GM12873 (cell line): Measurements from ENCODE around the gene ISY1.

Experiments
- TF ChIP-seq, protein P1 (sequence below): IDR thresholded peaks from 2 replicates; pipeline ENCODE4 v1.5.1; 2012; ENCODE audit warnings: low read depth, mild to moderate bottlenecking, moderate library complexity, low read length, control low read depth; ENCODE audit not compliant: insufficient read depth; ENCODE audit errors: missing control alignments

Gene ISY1

DNA sequence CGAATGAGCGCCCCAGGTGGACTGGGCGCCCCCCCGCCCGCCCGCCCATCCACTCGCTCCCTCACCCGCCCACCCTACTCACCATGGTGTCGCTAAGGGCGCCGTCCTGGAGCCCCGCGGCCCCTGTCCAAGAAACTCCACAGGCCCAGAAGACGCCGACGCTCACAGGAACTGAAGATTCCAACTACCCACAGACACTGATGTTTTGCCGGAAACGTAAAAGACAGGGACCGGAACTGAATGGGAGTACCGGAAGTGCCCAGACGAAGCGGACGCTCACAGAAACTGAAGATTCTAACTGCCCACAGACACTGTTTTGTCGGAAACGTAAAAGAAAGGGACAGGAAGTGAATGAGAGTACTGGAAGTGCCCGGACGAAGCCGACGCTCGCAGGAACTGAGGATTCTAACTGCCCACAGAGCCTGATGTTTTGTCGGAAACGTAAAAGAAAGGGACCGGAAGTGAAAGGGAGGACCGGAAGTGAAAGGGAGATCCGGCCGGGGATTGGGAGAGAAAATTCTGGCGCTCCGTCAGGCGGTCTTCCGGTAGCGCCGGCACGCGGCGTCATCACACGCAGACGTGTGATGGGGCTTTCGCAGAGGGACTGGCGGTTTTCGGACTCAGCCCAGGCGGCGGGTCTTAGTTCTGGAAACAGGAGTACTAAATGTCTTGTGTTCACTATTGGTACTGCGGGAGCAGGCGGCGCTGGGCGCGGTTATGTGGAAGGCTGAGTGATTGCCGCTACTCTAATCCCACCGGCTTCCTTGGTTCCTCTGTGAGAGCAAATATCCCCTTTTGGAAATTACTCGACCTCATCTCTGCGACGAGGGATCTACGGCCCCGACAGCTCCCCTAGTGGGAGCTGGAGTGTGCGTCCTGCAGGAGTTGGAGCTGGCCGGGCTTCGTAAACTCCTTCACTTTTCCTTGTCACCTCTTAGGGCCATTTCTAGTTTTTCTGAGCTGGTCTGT lies at the start of gene ISY1:
ISY1 (minus strand) TSS at position 173 of the 969 bp plus-strand sequence; CDS start at position 85, 88 bp downstream.
- TF ChIP-seq, protein P1, sequence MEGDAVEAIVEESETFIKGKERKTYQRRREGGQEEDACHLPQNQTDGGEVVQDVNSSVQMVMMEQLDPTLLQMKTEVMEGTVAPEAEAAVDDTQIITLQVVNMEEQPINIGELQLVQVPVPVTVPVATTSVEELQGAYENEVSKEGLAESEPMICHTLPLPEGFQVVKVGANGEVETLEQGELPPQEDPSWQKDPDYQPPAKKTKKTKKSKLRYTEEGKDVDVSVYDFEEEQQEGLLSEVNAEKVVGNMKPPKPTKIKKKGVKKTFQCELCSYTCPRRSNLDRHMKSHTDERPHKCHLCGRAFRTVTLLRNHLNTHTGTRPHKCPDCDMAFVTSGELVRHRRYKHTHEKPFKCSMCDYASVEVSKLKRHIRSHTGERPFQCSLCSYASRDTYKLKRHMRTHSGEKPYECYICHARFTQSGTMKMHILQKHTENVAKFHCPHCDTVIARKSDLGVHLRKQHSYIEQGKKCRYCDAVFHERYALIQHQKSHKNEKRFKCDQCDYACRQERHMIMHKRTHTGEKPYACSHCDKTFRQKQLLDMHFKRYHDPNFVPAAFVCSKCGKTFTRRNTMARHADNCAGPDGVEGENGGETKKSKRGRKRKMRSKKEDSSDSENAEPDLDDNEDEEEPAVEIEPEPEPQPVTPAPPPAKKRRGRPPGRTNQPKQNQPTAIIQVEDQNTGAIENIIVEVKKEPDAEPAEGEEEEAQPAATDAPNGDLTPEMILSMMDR: peak; percentile 87

DNA sequence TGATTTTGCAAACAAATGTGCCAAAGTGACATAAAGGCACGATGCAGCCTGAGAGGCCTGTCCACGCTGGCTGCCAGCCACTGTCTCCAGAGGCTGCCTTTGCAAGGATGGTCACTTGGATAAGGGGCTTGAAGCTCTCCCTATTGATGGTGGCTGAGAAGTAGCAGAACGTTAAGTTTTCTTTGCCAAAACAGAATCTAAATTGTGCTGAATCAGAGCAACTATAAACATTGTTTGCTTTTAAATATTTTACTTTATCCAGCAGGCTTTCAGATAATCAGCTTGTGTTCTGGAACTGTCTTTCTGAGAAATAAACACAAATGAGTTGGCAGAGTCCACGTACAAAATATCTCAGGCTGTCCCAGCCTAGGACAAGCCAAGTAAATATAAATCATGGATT lies 46.6 kb upstream of the ISY1 start:
- TF ChIP-seq, protein P1: no peak

DNA sequence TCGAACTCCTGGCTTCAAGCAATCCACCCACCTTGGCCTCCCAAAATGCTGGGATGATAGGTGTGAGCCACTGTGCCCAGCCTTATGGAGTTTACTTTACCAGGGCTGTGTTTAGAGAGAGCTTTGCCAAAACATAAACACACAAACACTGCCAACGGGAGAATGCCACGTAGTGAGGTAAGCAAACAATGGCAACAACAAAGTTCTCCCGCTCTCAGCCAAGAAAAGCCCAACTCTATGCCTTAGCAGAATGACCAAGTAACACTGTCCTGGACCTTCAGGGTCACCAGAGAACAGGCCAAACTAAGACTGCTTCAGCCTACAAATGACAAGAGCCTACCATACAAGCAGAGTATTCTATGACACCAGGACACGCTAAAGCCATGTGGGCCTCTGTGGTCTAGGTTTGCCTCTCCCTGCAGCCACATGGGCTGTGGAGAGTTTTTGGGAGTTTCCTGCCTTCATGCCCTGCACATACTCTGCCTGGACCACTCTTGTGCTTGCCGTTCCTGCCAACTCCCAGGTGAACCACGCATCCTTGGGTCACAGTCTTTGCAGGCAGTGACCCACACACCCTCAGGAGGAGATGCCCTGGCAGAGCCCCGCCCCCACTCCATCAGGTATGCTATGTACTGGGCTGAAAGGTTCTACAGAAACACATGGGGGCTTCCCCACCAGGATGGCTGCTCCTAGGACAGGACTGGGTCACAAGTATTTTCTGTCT lies 44.4 kb upstream of the ISY1 start:
- TF ChIP-seq, protein P1: no peak

DNA sequence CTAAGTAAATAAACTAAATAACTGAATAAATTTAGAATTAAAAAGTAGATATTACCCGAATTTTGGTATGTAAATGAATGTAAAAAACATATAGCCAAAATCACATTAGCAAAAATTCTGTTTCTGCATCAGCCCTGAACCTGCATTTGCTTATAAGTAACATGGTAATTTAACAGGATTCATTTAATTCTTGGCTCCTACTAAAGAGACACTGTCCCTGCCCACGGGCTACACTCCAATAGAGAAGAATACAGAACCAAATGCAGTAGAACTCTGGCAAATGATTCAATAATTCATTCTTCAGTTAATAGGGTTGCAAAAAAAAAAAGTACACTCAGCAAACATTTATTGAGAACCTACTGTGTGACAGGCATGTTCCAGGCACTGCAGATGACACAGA lies 43.6 kb upstream of the ISY1 start:
- TF ChIP-seq, protein P1: no peak

DNA sequence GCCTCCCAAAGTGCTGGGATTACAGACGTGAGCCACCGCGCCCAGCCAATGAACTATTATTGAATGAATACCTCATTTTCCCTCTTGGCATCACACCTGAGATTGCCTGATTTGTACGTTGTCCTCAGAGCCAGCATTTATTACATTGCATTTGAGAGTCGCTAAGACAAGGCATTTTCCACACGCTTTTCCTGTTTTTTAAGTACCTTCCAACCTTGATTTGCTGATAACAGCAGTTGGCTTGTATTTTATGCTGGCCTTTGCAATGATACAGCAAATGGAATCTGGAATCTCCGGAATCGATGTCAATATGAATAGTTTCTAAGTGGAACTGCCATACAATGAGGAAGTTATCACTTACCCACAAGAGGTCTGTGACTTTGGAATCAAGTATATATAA lies 38.5 kb upstream of the ISY1 start:
- TF ChIP-seq, protein P1: no peak

DNA sequence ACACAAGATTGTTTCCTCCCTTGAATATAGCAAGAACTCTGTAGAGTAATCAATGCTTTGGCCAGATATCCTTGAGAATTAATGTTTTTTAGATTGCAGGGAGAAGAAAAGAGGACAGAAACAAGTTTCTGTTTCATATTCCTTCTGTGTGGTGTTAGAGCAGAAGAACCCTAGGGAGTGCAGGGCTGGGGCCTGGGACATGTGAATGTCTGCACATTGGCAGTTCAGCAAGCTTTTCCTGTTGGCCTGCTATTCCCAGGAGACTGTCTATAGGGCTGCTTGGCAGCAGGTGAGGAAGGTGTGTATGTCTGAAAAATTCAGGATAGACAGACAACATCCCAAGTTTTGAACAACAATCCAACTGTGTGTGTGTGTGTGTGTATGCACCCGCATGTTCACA lies 36.5 kb upstream of the ISY1 start:
- TF ChIP-seq, protein P1: no peak

DNA sequence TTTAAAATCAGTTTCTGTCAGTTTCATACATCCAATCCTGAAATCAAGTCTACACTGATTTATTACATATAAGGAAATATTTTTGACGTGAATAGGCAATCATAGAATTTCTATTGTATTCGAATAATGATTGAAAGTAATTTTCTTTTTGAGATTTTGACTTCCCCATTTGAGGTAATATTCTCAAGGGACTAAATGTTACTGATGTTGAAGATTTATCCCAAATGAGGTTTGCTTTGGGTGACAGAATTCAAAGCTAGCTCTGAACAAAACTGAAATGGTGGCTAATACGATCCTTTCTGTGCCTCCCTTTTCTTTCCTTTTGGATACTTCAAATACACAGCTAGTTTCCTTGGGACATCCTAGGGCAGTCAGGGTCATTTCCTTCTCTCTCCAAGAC lies 35.7 kb upstream of the ISY1 start:
- TF ChIP-seq, protein P1: no peak
